Left lung (tissue), 10 donors: ENCODE data around the gene PSMA6. TPM values are rescaled to one million over a fixed set of nuclear protein-coding genes. Genes with fewer than 3 reads are reported as not detected.

ENCODE experiments used
- ATAC-seq: fragments of 200-7000 bp; cut with Tn5 transposase; one replicate; pipeline ENCODE4 v1.9.1; 2020; ENCODE audit warnings: moderate library complexity
- DNase-seq, 4 donors: peaks; one replicate each; pipeline ENCODE4 v3.0.0-alpha.2; 2013 to 2020
- H3K27ac ChIP-seq, 2 donors: fragments of 200-600 bp; sonication (generic) in 1 of 2; one replicate each; pipeline versions ENCODE4 v1.5.0 to v1.8.0; 2020 to 2021
- H3K27me3 ChIP-seq, 2 donors: fragments of 200-600 bp; sonication (generic) in 1 of 2; one replicate each; pipeline versions ENCODE4 v1.5.0 to v1.8.0; 2020 to 2021
- H3K36me3 ChIP-seq, 2 donors: fragments of 200-600 bp; sonication (generic) in 1 of 2; one replicate each; pipeline versions ENCODE4 v1.5.0 to v1.8.0; 2020 to 2021
- H3K4me1 ChIP-seq, 2 donors: fragments of 200-600 bp; one replicate each; pipeline ENCODE4 v1.8.0; 2021
- H3K4me3 ChIP-seq, 2 donors: fragments of 200-600 bp; sonication (generic) in 1 of 2; one replicate each; pipeline versions ENCODE4 v1.5.0 to v1.8.0; 2020 to 2021; ENCODE audit warnings: mild to moderate bottlenecking in 1 of 2
- H3K9me3 ChIP-seq, 2 donors: fragments of 200-600 bp; sonication (generic) in 1 of 2; one replicate each; pipeline versions ENCODE4 v1.5.0 to v1.8.0; 2020 to 2021
- intact Hi-C, 2 donors: fragments of 100-400 bp; cut with DNase I; formaldehyde crosslinking; loops; one replicate each; pipeline versions ENCODE4 v1.11.2 to v1.14.2; 2022
- polyA plus RNA-seq, 6 donors: library from polyadenylated mRNA; unstranded; fragments of 120-200 nt; gene quantifications; one replicate each; pipeline ENCODE4 v1.2.1, GENCODE V29; 2013; ENCODE audit not compliant: insufficient read length in 6 of 6
- total RNA-seq, 2 donors: library from RNA; stranded (reverse); fragmentation: NEBNext Ultra II Directional; extraction: Animal tissue kit (Norgen Biotek cat#: 25700); gene quantifications; one replicate each; pipeline ENCODE4 v1.2.1, GENCODE V29; 2021
- TF ChIP-seq, protein P1 (sequence below), 2 donors: fragments of 200-600 bp; sonication (generic) in 1 of 2; IDR thresholded peaks; one replicate each; pipeline versions ENCODE4 v1.5.0 to v1.8.0; 2021; ENCODE audit warnings: antibody characterized with exemption in 2 of 2
- donor health status: DM: no; HTN: yes; CAD: no.
- donor health status: DM: no; HTN: no; CAD: no.

Gene PSMA6
- total and polyA plus RNA-seq, 8 donors = 139 to 258 (median 163) TPM

DNA sequence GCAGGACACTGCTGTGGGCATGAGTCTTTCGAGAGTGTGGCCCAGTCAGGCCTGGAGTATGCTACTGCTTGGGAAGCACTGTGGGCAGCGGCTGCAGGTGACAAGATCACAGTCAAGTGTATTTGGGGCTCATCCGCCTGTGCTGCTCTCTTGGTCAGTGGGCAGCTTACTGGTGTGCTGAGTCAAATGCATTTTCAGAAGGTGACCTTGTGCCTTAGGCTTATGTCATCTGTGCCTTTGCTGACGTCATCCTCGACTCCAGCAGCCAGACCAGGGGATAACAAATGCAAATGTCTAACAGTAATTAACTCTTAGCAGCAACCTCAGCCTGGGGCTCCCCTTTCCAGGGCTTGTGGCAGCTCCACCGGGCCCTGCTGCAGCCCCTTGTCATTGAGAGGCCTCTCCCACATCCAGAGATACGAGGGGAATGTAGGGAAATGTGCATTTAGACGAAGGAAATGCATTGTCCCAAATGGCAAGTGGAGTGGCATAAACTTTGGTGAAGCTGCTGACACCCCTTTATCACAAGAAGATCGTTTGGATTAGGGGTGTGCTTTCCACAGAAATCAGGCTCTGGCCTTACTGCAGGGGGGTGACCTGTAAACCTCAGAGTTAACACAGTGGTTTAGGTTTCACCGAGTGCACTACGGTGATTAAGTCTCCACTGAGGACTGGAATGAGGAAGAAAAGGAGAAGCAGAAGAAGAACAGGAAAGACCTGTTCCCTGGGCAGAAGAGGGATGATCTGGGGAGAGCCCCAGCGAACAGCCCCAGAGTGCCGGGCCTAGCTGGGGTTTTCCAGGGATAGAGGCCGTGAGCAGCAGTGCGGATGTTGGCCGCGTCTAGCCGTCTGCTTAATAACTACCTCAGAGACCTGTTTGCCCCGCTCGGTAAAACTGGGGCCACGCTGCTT, 39.7 kb downstream of the PSMA6 start:
- intact Hi-C loops = no loop called here
- H3K4me1 ChIP-seq = peaks cover 40 to 61% of the 10 kb centered on the region in 2 donors

DNA sequence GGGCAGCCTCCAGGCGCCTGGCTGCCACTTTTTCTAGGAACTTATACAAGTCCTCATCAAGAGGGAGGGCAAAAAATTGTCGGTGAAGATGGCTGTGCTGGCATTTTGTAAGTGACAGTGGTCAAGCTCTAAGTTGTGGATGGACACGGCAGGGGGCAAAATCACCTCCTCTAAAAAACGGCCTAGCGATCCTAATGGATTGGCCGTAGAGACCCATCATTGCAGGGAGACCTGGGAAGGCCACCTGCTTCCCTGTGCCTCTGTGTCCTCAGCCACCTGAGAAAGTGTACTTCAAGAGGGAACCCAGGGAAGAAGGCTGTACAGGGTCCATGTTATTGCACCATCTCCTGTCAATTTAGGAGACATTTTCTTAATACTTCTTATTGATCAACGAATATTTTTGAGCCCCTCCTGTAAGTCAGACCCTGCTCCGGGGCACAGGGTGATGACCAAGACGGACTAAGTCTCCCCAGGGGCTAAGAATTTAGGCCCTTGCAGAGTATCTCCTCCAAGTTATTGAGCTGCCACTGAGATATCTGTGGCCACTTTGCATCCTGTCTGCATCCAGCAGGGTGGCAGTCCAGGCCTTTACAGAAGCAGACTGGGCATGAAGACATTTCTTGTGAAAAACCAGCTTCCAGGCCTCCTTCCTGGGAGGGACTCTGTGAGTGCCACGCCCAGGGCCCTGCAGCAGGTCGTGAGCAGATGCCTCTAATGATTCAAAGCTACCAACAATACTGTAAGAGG, 40.5 kb downstream of the PSMA6 start:
- intact Hi-C loops = no loop called here
- H3K36me3 ChIP-seq = no peaks in the 10 kb centered on the region
- peak overlapping the region; percentile 14 to 85 for H3K27ac ChIP-seq
- TF ChIP-seq, protein P1, sequence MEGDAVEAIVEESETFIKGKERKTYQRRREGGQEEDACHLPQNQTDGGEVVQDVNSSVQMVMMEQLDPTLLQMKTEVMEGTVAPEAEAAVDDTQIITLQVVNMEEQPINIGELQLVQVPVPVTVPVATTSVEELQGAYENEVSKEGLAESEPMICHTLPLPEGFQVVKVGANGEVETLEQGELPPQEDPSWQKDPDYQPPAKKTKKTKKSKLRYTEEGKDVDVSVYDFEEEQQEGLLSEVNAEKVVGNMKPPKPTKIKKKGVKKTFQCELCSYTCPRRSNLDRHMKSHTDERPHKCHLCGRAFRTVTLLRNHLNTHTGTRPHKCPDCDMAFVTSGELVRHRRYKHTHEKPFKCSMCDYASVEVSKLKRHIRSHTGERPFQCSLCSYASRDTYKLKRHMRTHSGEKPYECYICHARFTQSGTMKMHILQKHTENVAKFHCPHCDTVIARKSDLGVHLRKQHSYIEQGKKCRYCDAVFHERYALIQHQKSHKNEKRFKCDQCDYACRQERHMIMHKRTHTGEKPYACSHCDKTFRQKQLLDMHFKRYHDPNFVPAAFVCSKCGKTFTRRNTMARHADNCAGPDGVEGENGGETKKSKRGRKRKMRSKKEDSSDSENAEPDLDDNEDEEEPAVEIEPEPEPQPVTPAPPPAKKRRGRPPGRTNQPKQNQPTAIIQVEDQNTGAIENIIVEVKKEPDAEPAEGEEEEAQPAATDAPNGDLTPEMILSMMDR (IDR thresholded peaks at IDR 0.05) = no peak
- peak; percentile 4 for ATAC-seq
- peak in 2 of 4 donors; percentile 38 to 49 for DNase-seq
- peaks cover 48 to 69% of the 10 kb centered on the region in 2 donors for H3K4me1 ChIP-seq
- H3K4me3 ChIP-seq = no peak overlapping the region
- H3K27me3 ChIP-seq = no peaks in the 10 kb centered on the region
- no peaks in the 10 kb centered on the region for H3K9me3 ChIP-seq

More for the DNA sequence above, 39.7 kb downstream of the PSMA6 start:
- H3K9me3 ChIP-seq = no peaks in the 10 kb centered on the region
- no peaks in the 10 kb centered on the region for H3K36me3 ChIP-seq
- no peaks in the 10 kb centered on the region for H3K27me3 ChIP-seq
- TF ChIP-seq, protein P1 (IDR thresholded peaks at IDR 0.05) = no peak
- H3K27ac ChIP-seq = peak overlapping the region; percentile 14 to 85
- no peak overlapping the region for H3K4me3 ChIP-seq
- peak; percentile 48 for ATAC-seq
- peak; percentile 33 to 90 (median 79) for DNase-seq

DNA sequence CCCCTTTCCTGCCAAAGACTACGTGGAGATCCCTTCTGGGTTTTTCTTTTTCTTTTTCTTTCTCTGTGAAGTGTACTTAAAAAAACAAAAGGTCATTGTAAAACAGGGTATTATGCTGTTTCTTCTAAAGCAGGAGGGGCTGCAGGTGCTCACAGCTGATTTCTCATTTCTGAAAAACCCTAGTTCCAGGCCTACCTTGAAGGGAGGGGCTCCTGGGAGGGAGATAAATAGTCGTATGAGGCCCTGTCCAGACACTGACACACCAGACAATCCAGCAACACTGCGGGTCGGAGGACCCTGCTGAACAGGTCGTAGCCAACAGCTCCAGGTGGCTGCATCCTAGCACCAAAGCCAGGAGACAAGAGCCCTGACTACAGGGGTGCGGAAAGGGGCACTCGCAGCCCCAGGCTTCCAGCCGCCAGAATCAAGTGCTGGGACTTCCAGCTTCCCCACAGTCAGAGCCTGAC, 41.1 kb downstream of the PSMA6 start:
- peak overlapping the region; percentile 5 to 85 for H3K27ac ChIP-seq
- TF ChIP-seq, protein P1 (IDR thresholded peaks at IDR 0.05) = no peak
- no peaks in the 10 kb centered on the region for H3K27me3 ChIP-seq
- ATAC-seq = no peak
- H3K4me3 ChIP-seq = no peak overlapping the region
- no peaks in the 10 kb centered on the region for H3K36me3 ChIP-seq
- peaks cover 48 to 75% of the 10 kb centered on the region in 2 donors for H3K4me1 ChIP-seq
- intact Hi-C loops = no loop called here
- H3K9me3 ChIP-seq = no peaks in the 10 kb centered on the region
- DNase-seq = no peak

DNA sequence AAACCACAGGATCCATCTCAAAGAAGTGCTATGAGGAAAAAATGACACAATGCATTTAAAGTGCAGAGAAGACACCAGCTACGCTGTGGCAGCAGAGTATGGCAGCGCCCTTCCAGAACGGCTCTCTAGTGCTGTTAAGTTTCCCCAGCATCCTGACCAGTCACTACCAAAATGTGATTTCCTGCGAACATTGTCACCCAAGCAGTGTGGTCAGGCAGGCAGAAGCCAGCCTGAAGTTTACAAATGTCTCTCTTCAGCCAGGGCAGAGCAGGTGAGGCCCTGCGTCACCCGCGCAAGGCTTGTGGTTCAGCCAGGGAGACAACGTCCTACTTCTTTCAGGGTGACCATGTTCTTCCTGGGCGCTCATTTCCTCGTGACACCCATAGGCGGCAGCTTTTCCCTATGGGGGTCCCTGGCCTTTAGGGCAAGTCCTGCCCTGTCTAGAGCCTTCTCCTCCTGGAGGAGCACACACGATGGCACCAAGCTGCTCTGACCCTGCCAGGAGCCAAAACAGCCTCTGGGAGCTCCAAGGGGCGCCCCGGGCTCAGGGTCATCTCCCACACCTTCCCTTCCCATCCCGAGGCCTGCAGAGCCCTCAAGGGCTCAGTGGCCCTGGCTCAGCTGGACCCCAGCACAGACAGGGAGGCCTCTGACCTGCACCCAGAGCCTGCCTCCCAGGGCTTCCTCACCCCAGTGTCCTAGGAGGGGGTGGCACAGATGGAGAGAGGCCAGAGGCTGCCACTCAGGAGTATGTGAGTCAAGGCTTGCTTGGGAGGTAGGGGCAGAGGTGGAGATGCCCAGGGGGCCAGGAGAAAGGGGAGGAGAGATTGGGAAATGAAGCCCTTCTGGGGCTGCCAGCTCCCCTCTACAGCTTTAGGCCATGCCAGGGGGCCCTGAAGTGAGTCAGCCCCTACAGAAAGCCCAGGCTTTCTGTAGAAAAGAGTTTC, 41.9 kb downstream of the PSMA6 start:
- peak overlapping the region; percentile 5 to 85 for H3K27ac ChIP-seq
- peaks cover 48 to 83% of the 10 kb centered on the region in 2 donors for H3K4me1 ChIP-seq
- no peaks in the 10 kb centered on the region for H3K36me3 ChIP-seq
- no peak for ATAC-seq
- TF ChIP-seq, protein P1 (IDR thresholded peaks at IDR 0.05) = no peak
- H3K9me3 ChIP-seq = no peaks in the 10 kb centered on the region
- DNase-seq = no peak
- intact Hi-C loops = no loop called here
- no peak overlapping the region for H3K4me3 ChIP-seq
- no peaks in the 10 kb centered on the region for H3K27me3 ChIP-seq
